VCaP (cell line): Measurements from ENCODE around the gene CYB5RL.
"Not testable (repeated sequence)": the region's sequence is repeated elsewhere in the genome, so short reads cannot be mapped to it uniquely, and the experiment has no call there.

Experiments
- H3K27ac ChIP-seq: fragments of 450-650 bp; 2 replicates; pipeline ENCODE4 v1.5.1; 2017
- TF ChIP-seq, protein P1 (sequence below): fragments of 450-650 bp; conservative IDR thresholded peaks from 2 replicates; pipeline ENCODE4 v1.5.1; 2017; ENCODE audit warnings: mild to moderate bottlenecking, moderate library complexity

Gene CYB5RL

DNA sequence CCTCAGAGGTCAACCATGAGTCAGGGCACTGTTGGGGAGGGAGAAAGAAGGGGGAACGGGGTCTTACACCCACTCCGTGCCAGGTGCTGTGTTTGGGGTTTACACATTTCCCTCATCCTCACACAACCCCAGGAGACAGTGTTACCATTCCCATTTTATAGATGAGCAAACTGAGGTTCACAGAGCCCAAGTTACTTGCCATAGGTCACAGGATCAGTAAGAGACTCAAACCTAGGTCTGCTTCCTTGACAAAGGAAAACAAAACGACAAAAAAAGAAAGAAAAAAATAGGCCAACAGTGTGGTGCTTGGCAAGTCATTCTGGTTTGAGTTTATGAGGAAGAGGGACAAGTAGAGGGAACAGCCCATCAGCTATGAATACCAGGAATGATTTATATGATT, 30.8 kb downstream of the CYB5RL start:
- no peak overlapping the region for H3K27ac ChIP-seq
- TF ChIP-seq, protein P1, sequence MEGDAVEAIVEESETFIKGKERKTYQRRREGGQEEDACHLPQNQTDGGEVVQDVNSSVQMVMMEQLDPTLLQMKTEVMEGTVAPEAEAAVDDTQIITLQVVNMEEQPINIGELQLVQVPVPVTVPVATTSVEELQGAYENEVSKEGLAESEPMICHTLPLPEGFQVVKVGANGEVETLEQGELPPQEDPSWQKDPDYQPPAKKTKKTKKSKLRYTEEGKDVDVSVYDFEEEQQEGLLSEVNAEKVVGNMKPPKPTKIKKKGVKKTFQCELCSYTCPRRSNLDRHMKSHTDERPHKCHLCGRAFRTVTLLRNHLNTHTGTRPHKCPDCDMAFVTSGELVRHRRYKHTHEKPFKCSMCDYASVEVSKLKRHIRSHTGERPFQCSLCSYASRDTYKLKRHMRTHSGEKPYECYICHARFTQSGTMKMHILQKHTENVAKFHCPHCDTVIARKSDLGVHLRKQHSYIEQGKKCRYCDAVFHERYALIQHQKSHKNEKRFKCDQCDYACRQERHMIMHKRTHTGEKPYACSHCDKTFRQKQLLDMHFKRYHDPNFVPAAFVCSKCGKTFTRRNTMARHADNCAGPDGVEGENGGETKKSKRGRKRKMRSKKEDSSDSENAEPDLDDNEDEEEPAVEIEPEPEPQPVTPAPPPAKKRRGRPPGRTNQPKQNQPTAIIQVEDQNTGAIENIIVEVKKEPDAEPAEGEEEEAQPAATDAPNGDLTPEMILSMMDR = no peak

DNA sequence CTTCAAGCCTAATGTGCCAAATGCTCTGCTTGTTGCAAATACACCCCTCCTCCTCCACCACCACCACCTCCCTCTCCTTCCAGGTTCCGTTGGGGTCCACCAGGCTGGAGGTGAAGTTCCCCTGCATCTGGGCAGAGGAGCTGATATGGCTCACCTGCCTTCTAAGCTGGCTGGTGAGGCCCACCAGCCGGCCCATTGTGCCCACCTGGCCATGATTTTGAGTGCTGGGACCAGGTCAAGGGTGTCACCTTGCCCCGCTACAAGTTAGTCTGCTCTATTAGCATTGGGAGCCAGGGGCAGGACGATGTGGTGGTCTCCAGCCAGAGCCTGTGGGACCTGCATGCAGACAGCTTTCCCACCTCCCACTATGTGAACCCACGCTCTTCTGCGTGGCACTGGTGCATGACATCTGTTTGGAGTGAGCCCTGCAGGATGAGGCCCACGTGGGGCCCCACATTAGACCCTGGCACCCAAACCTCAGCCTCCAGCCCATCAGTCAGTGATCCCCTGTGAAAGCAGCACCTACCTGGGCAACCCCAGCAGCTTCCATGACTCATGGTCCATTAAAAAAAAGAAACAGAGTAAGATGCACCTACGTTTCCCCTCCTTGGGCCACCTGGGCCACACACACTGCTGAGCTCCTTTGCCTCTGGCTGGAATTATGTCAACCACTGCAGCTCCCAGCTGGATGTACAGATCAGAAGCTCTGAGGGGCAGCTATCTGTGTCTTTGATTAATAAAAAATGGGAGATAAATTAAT, 31.4 kb downstream of the CYB5RL start:
- no peak overlapping the region for H3K27ac ChIP-seq
- TF ChIP-seq, protein P1 = no peak

DNA sequence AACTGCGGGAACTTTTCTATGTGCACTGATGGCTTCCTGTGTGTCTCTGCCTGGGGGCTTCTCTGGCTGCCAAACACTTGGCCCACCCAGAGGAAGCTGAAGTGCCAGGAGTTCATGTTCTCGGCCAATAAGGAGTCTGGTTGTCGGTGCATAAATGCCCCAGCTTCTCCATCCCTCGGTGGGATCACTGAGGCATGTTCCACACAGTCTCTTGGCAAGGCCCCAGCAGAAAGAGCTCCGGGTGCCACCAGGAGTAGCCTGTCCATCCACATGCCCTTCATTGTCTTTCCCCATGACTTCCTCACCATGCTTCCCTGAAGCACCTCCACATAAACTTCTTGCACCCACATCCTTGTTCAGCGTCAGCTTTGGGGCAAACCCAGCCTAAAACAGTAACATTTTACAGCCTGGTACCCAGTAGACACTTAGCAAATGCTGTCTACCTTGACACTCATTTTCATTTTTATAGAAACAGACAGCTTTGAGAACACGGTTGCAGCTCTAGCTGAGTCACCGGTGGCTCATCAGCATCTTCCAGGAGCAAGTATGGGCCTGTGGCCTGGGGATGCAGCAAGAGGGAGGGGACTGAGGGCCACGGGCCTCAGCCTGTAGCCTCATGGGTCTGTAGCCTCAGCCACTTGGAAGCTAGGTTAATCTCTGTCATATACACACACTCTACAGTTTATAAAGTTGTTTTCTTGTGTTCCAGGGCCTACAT, 32.2 kb downstream of the CYB5RL start:
- H3K27ac ChIP-seq = no peak overlapping the region
- TF ChIP-seq, protein P1 = no peak

GRCh38 chr1:54166357-54166756, 33.5 kb downstream of the CYB5RL start:
- H3K27ac ChIP-seq = not testable (repeated sequence)

DNA sequence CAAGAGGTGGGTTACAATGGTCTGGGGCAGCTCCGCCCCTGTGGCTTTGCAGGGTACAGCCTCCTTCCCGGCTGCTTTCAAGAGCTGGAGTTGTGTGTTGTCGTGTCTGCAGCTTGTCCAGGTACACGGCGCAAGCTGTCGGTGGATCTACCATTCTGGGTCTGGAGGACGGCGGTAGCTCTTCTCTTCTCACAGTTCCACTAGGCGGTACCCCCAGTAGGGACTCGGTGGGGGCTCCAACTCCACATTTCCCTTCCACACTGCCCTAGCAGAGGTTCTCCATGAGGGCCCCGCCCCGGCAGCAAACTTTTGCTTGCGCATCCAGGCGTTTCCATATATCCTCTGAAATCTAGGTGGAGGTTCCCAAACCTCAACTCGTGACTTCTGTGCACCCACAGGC, 34.7 kb downstream of the CYB5RL start:
- H3K27ac ChIP-seq = no peak overlapping the region
- TF ChIP-seq, protein P1 = no peak

- no peak overlapping the region for H3K27ac ChIP-seq
- TF ChIP-seq, protein P1 = no peak
These were observed 36.3 kb downstream of the CYB5RL start for GRCh38 chr1:54163573-54163972.

- no peak overlapping the region for H3K27ac ChIP-seq
- TF ChIP-seq, protein P1 = no peak
These were observed 36.8 kb downstream of the CYB5RL start for GRCh38 chr1:54163051-54163450.
